ENCODE data around the gene NPIPB8.
"Not testable (repeated sequence)": the region's sequence is repeated elsewhere in the genome, so short reads cannot be mapped to it uniquely, and the experiment has no call there.

DNA sequence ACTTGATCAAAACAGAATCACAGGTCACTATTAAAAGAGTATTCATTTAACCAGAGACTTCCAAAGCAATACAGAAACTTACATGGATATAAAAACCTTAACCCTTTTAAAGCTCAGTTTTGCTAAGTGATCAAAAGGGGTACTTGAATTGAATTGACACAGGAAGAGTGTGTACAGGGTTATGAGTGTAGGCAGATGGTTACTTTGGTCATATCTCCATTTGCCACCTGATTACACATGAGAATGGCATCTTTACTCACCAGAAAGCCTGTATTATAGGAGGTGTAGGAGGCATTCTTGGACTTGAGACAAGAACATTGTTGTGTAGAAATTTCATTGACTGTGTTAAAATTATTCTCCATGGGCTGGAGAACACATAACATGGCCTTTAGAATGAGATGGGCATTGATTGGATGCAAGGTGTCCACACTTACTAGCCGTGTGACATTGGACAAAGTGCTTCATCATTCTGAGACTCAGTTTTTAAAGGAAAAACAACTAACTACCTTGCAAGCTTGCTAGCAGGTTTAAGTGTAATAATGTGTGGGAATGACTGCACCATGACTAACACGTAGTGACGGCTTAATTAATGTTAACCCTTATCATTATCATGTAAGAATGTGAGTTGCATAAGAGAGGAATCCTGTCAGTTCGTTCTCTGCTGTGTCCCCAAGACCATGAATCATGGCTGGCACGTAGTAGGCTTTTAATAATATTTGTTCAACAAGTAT, 1.6 kb upstream of the NPIPB8 start:
- not testable (repeated sequence) for TF ChIP-seq POLR2A (IDR thresholded peaks at IDR 0.05); CTCF (IDR thresholded peaks at IDR 0.05); POLR2AphosphoS5 (IDR thresholded peaks at IDR 0.05); EP300 (IDR thresholded peaks at IDR 0.05; ENCODE audit: low read depth)
